Psoas muscle (tissue), 8 donors: ENCODE results near the gene RPUSD1. TPM values are rescaled to one million over a fixed set of nuclear protein-coding genes. Genes with fewer than 3 reads are reported as not detected.

Source experiments
- ATAC-seq, 4 donors: fragments of 200-7000 bp; cut with Tn5 transposase; one replicate each; pipeline ENCODE4 v1.9.1; 2020; ENCODE audit warnings: moderate library complexity in 3 of 4, mild to moderate bottlenecking in 2 of 4
- DNase-seq, 2 donors: peaks; one replicate each; pipeline ENCODE4 v3.0.0-alpha.2; 2020
- H3K27ac ChIP-seq: fragments of 200-600 bp; one replicate; pipeline ENCODE4 v1.8.0; 2022
- H3K27me3 ChIP-seq, 3 donors: fragments of 200-600 bp in 1 of 3; one replicate each; pipeline versions ENCODE4 v1.6.1 to v1.8.0; 2013 to 2022; ENCODE audit warnings: low read length in 2 of 3, mild to moderate bottlenecking in 2 of 3, moderate library complexity in 1 of 3; ENCODE audit not compliant: insufficient read depth in 3 of 3
- H3K36me3 ChIP-seq, 2 donors: fragments of 200-600 bp in 1 of 2; one replicate each; pipeline versions ENCODE4 v1.6.1 to v1.8.0; 2013 to 2022; ENCODE audit warnings: low read depth in 1 of 2, mild to moderate bottlenecking in 1 of 2, moderate library complexity in 1 of 2; ENCODE audit not compliant: insufficient read depth in 1 of 2
- H3K4me1 ChIP-seq: fragments of 200-600 bp; one replicate; pipeline ENCODE4 v1.8.0; 2022
- H3K4me3 ChIP-seq: fragments of 200-600 bp; one replicate; pipeline ENCODE4 v1.8.0; 2022; ENCODE audit warnings: mild to moderate bottlenecking
- H3K9me3 ChIP-seq: fragments of 200-600 bp; one replicate; pipeline ENCODE4 v1.8.0; 2022
- WGBS, 3 donors: extraction: QIAGEN DNeasy Blood & Tissue Kit; methylation state at CpG; one replicate each; pipeline versions ENCODE4 v1.1.6 to v1.1.7; 2013; 5-methylcytosine and 5-hydroxymethylcytosine counted together
- intact Hi-C, 2 donors: fragments of 100-400 bp; cut with DNase I; formaldehyde crosslinking; loops; one replicate each; pipeline versions ENCODE4 v1.11.0 to v1.14.2; 2022
- polyA plus RNA-seq, 3 donors: library from polyadenylated mRNA; stranded (reverse); fragments of 200-250 nt; gene quantifications; one replicate each; pipeline ENCODE4 v1.2.3, GENCODE V29; 2013
- total RNA-seq, 4 donors: library from RNA; stranded (reverse); fragmentation: NEBNext Ultra II Directional in 2 of 4; extraction: Animal tissue kit (Norgen Biotek cat#: 25700) in 2 of 4; gene quantifications; one replicate each; pipeline versions ENCODE4 v1.2.1 to v1.2.4, GENCODE V29; 2021 to 2023
- TF ChIP-seq, protein P1 (sequence below): fragments of 200-600 bp; IDR thresholded peaks from one replicate; pipeline ENCODE4 v1.8.0; 2022; ENCODE audit warnings: antibody characterized with exemption
- donor health status: healthy with polysubstance abuse.
- donor health status: DM: no; HTN: no; CAD: no; lungs with moderate emphysema.
- donor health status: Bipolar disorder and iron deficiency.
- donor health status: healthy.
- donor health status: DM: yes; HTN: yes; CAD: no.
- donor health status: DM: no; HTN: no; CAD: no.
- donor health status: DM: no; HTN: no; CAD: no.
- donor health status: DM: yes; HTN: yes; CAD: no.

RPUSD1 gene
- total and polyA plus RNA-seq, 7 donors, result 4.4 to 25.7 (median 10.9) TPM

DNA sequence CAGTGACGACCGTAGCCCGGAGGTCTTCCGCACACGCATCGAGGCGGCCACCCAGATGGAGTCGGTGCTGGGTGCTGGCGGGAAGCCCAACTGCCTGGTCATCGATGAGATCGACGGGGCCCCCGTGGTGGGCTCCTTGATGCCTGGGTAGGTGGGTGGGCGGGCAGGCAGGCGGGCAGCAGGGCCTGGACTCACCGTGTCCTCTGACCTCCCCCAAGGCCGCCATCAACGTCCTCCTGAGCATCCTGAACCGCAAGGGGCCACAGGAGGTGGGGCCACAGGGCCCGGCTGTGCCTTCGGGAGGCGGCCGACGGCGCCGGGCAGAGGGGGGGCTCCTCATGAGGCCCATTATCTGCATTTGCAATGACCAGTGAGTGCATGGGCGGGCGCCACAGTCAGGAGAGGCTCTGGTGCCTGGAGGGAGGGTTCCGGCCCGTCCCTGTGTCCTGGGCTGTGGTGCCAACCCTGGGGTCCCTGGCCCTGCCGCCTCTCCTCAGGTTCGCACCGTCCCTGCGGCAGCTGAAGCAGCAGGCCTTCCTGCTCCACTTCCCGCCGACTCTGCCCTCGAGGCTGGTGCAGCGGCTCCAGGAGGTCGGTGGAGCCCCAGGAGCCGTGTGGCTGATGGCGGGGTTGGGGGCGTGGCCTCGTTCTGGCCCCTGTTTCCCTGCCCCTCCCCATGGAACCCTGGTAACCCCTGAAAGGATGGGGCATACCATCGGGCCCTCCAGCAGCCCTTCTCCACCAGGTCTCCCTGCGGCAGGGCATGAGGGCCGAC lies 4.2 kb upstream of the RPUSD1 start:
- ATAC-seq, result no peak
- H3K4me1 ChIP-seq, result peaks cover 9% of the 10 kb centered on the region
- intact Hi-C loops, result no loop called here
- 86 to 92% (median 91%) methylated on average over 37 to 46 of the region's 46 CpGs for WGBS, 3 donors
- no peaks in the 10 kb centered on the region for H3K9me3 ChIP-seq
- TF ChIP-seq, protein P1, sequence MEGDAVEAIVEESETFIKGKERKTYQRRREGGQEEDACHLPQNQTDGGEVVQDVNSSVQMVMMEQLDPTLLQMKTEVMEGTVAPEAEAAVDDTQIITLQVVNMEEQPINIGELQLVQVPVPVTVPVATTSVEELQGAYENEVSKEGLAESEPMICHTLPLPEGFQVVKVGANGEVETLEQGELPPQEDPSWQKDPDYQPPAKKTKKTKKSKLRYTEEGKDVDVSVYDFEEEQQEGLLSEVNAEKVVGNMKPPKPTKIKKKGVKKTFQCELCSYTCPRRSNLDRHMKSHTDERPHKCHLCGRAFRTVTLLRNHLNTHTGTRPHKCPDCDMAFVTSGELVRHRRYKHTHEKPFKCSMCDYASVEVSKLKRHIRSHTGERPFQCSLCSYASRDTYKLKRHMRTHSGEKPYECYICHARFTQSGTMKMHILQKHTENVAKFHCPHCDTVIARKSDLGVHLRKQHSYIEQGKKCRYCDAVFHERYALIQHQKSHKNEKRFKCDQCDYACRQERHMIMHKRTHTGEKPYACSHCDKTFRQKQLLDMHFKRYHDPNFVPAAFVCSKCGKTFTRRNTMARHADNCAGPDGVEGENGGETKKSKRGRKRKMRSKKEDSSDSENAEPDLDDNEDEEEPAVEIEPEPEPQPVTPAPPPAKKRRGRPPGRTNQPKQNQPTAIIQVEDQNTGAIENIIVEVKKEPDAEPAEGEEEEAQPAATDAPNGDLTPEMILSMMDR, result no peak
- no peak overlapping the region for H3K4me3 ChIP-seq
- H3K27ac ChIP-seq, result no peak overlapping the region
- DNase-seq, result no peak
- H3K27me3 ChIP-seq, result no peaks in the 10 kb centered on the region
- H3K36me3 ChIP-seq, result no peaks in the 10 kb centered on the region

DNA sequence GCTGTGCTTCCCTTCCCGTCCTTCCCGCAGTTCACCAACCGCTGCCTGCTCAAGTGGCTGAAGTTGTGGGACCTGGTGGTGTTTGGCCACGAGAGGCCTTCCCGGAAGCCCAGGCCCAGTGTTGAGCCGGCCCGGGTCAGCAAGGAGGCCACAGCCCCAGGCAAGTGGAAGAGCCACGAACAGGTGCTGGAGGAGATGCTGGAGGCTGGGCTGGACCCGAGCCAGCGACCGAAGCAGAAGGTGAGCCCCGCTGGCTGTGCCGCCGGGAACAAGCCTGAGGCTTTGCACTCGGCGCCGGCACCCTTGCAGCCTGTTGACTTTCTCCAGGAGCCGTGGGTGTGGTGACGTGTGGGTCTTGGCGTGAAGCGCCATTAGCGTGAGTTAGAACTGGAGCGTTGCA lies 3.0 kb upstream of the RPUSD1 start:
- Histone ChIP-seq H3K36me3 (no peaks in the 10 kb centered on the region), H3K4me1 (peaks cover 14% of the 10 kb centered on the region), H3K9me3 (no peaks in the 10 kb centered on the region), H3K27ac (no peak overlapping the region), H3K4me3 (no peak overlapping the region), H3K27me3 (no peaks in the 10 kb centered on the region)
- ATAC-seq (no peak), DNase-seq (no peak)
- TF ChIP-seq, protein P1, result no peak
- 92 to 97% (median 94%) methylated on average over 23 of the region's 23 CpGs for WGBS, 3 donors
- intact Hi-C loops, result no loop called here

DNA sequence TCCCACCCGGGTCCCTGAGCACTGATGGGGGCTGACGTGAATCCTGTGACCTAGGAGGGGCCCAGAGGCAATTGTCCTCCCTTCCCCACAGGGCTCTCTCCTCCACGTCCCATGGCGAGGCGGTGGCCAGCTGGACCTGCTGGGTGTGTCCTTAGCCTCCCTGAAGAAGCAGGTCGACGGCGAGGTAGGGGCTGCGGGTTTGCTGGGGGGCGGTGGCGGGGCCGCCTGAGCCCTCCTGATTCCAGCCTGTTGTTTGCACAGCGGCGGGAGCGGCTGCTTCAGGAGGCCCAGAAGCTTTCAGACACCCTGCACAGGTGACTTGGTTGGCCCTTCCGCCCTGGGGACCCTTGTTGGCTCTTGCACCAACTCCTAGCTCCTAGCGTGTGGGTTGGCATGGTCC lies 1.9 kb upstream of the RPUSD1 start:
- 93 to 98% (median 95%) methylated on average over 16 to 17 of the region's 17 CpGs for WGBS, 3 donors
- no peak for DNase-seq

DNA sequence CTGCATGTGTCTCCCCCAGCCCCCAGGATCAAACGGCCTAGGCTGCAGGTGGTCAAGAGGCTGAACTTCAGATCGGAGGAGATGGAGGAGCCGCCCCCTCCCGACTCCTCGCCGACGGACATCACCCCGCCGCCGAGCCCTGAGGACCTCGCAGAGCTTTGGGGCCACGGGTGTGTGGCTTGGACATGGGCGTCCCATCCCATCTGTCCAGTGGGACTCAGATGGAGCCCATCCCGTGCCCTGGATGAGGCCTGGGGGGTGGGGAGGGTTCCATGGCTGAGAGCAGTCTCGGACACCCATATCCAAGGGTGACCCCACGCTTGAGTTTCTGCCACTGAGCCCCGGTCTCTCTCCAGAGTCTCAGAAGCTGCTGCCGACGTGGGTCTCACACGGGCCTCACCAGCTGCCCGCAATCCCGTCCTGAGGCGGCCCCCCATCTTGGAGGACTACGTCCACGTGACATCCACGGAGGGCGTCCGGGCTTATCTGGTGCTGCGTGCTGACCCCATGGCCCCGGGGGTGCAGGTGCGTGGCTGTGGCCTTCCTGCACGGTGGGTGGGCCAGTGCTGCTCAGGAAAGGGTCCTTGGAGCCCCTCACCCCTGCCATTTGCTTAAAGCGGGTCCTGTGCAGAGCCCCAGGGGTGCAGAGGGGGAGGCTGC lies 1.1 kb upstream of the RPUSD1 start:
- TF ChIP-seq, protein P1, result no peak
- DNase-seq (no peak), ATAC-seq (no peak)
- WGBS, 3 donors, result 69 to 72% (median 69%) methylated on average over 29 to 33 of the region's 33 CpGs
- intact Hi-C loops, result loop anchor here (5.0 to 10.0 kb wide), 2 partner anchors 77 to 215 kb away; no protein-coding TSS in a partner anchor
- Histone ChIP-seq H3K27ac (no peak overlapping the region), H3K9me3 (no peaks in the 10 kb centered on the region), H3K4me1 (peaks cover 14% of the 10 kb centered on the region), H3K36me3 (no peaks in the 10 kb centered on the region), H3K4me3 (peak overlapping the region; percentile 81), H3K27me3 (no peaks in the 10 kb centered on the region)

More for the DNA sequence above, 1.9 kb upstream of the RPUSD1 start:
- peaks cover 14% of the 10 kb centered on the region for H3K4me1 ChIP-seq
- no peak overlapping the region for H3K27ac ChIP-seq
- H3K36me3 ChIP-seq, result no peaks in the 10 kb centered on the region
- TF ChIP-seq, protein P1, result no peak
- intact Hi-C loops, result no loop called here
- H3K9me3 ChIP-seq, result no peaks in the 10 kb centered on the region
- H3K4me3 ChIP-seq, result no peak overlapping the region
- no peak for ATAC-seq
- H3K27me3 ChIP-seq, result no peaks in the 10 kb centered on the region
